Ishikawa (cell line): ENCODE measurements around the gene ATP1B1.

Experiments used
- CEBPB ChIP-seq: IDR thresholded peaks from 2 replicates; pipeline ENCODE4 v1.6.1; 2012
- CREB1 ChIP-seq: IDR thresholded peaks from 2 replicates; pipeline ENCODE4 v1.6.1; 2012; ENCODE audit warnings: low read depth
- EP300 ChIP-seq: IDR thresholded peaks from 2 replicates; pipeline ENCODE4 v1.6.1; 2012; ENCODE audit warnings: borderline replicate concordance
- RAD21 ChIP-seq: IDR thresholded peaks from 2 replicates; pipeline ENCODE4 v1.6.1; 2012; ENCODE audit warnings: low read depth
- TF ChIP-seq, protein P1 (sequence below): IDR thresholded peaks from 2 replicates; pipeline ENCODE4 v1.6.1; 2012

DNA sequence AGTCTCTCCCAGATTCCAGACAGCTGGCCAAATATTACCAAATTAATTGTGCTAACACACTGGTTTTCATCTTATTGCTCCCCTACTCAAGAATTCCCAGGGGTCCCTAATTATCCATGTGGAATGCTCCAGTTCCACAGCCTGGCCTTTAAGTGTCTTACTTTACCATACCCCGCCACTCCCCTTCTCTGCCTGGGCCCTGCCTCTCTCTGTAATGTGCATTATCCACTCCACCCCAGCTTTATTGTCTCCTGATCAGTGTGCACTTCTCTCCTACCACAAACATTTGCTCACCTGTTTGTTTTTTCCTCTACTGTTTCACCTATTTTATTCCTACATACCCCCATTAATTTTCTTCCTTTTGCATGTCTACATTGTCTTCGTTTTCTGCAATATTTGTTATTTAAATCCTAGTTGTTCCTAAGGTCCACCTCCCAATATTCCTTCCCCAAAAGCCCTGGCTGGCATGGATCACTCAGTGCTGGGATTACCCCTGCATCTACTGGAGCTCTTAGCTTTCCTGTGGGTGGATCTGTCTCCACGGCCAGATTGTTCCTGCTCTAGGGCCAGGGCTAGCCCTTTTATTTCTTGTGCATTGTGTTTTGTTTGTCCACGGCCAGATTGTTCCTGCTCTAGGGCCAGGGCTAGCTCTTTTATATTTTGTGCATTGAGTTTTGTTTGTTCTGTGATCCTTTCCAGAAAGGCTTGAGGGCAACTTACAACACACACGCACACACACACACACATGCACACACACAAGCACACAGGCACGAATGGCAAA, 33.4 kb upstream of the ATP1B1 start:
- no peak for TF ChIP-seq CREB1
- TF ChIP-seq, protein P1, sequence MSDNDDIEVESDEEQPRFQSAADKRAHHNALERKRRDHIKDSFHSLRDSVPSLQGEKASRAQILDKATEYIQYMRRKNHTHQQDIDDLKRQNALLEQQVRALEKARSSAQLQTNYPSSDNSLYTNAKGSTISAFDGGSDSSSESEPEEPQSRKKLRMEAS: no peak
- no peak for TF ChIP-seq CEBPB
- no peak for TF ChIP-seq RAD21
- TF ChIP-seq EP300: no peak
